Measurements from ENCODE around the gene CHST11.
"Not testable (repeated sequence)": the region's sequence is repeated elsewhere in the genome, so short reads cannot be mapped to it uniquely, and the experiment has no call there.

GRCh38 chr12:104806194-104806593 lies 349.4 kb downstream of the CHST11 start:
- TF ChIP-seq CTCF, POLR2A (IDR thresholded peaks at IDR 0.05): not testable (repeated sequence)
